Measurements from ENCODE around the gene KICS2. TPM values are rescaled to one million over a fixed set of nuclear protein-coding genes. Genes with fewer than 3 reads are reported as not detected.

The KICS2 gene
- total and polyA plus RNA-seq, 2 experiments from 2014 or later, result 1.3 to 6.8 TPM

GRCh38 chr12:64194333-64195149 is 27.6 kb downstream of the KICS2 start:
- 91% methylated on average over 7 of the region's 7 CpGs for WGBS (ENCODE audit: low lambda C conversion rate, missing lambda C conversion rate)
- no peak overlapping the region for H3K27ac ChIP-seq
- DNase-seq (ENCODE audit: low spot score), result no peak
- no peaks in the 10 kb centered on the region for H3K79me2 ChIP-seq
- no peaks in the 10 kb centered on the region for H3K4me1 ChIP-seq (ENCODE audit: insufficient read depth)
- no peaks in the 10 kb centered on the region for H3K27me3 ChIP-seq
- H3K4me3 ChIP-seq, result no peak overlapping the region
- no peaks in the 10 kb centered on the region for H3K9me2 ChIP-seq (replicated peaks; ENCODE audit: insufficient read depth)
- no peaks in the 10 kb centered on the region for H3K9me3 ChIP-seq (ENCODE audit: low read depth)
- TF ChIP-seq CTCF (IDR thresholded peaks at IDR 0.05; ENCODE audit: poor library complexity) (no peak), EZH2phosphoT487 (IDR thresholded peaks at IDR 0.05; ENCODE audit: low read depth, severe bottlenecking, unreplicated experiment) (no peak), EZH2 (IDR thresholded peaks at IDR 0.05; ENCODE audit: borderline replicate concordance) (no peak)
- H3K4me2 ChIP-seq, result no peak overlapping the region
- H3K36me3 ChIP-seq (replicated peaks; ENCODE audit: insufficient read depth, low read depth), result no peaks in the 10 kb centered on the region
- no peaks in the 10 kb centered on the region for H4K20me1 ChIP-seq (ENCODE audit: insufficient read depth, poor library complexity, severe bottlenecking)
- H2AFZ ChIP-seq, result no peak overlapping the region

- Histone ChIP-seq H3K4me3 (no peak overlapping the region), H2AFZ (no peak overlapping the region), H3K9me3 (ENCODE audit: low read depth) (no peaks in the 10 kb centered on the region), H3K79me2 (no peaks in the 10 kb centered on the region), H3K36me3 (replicated peaks; ENCODE audit: insufficient read depth, low read depth) (no peaks in the 10 kb centered on the region), H3K9me2 (replicated peaks; ENCODE audit: insufficient read depth) (no peaks in the 10 kb centered on the region), H3K27ac (no peak overlapping the region), H3K4me1 (ENCODE audit: insufficient read depth) (no peaks in the 10 kb centered on the region), H4K20me1 (ENCODE audit: insufficient read depth, poor library complexity, severe bottlenecking) (no peaks in the 10 kb centered on the region), H3K27me3 (no peaks in the 10 kb centered on the region), H3K4me2 (no peak overlapping the region)
- WGBS (ENCODE audit: low lambda C conversion rate, missing lambda C conversion rate), result 98% methylated on average over 6 of the region's 6 CpGs
- TF ChIP-seq EZH2 (IDR thresholded peaks at IDR 0.05; ENCODE audit: borderline replicate concordance) (no peak), EZH2phosphoT487 (IDR thresholded peaks at IDR 0.05; ENCODE audit: low read depth, severe bottlenecking, unreplicated experiment) (no peak), CTCF (IDR thresholded peaks at IDR 0.05; ENCODE audit: poor library complexity) (no peak)
- no peak for DNase-seq (ENCODE audit: low spot score)
Measured at GRCh38 chr12:64193931-64194330, 28.2 kb downstream of the KICS2 start.

- Histone ChIP-seq H3K36me3 (replicated peaks; ENCODE audit: insufficient read depth, low read depth) (no peaks in the 10 kb centered on the region), H3K4me3 (no peak overlapping the region), H2AFZ (no peak overlapping the region), H3K4me2 (no peak overlapping the region), H3K9me3 (ENCODE audit: low read depth) (no peaks in the 10 kb centered on the region), H3K27ac (no peak overlapping the region), H3K79me2 (no peaks in the 10 kb centered on the region), H4K20me1 (ENCODE audit: insufficient read depth, poor library complexity, severe bottlenecking) (no peaks in the 10 kb centered on the region), H3K27me3 (no peaks in the 10 kb centered on the region), H3K9me2 (replicated peaks; ENCODE audit: insufficient read depth) (no peaks in the 10 kb centered on the region), H3K4me1 (ENCODE audit: insufficient read depth) (no peaks in the 10 kb centered on the region)
- TF ChIP-seq EZH2phosphoT487 (IDR thresholded peaks at IDR 0.05; ENCODE audit: low read depth, severe bottlenecking, unreplicated experiment) (no peak), EZH2 (IDR thresholded peaks at IDR 0.05; ENCODE audit: borderline replicate concordance) (no peak), CTCF (IDR thresholded peaks at IDR 0.05; ENCODE audit: poor library complexity) (no peak)
- WGBS (ENCODE audit: low lambda C conversion rate, missing lambda C conversion rate), result 95% methylated on average over 7 of the region's 7 CpGs
- no peak for DNase-seq (ENCODE audit: low spot score)
Measured at GRCh38 chr12:64192644-64193444, 29.3 kb downstream of the KICS2 start.
